K562 (cell line): ENCODE data around the gene DNALI1. TPM values are rescaled to one million over a fixed set of nuclear protein-coding genes. Genes with fewer than 3 reads are reported as not detected.
A peak's percentile ranks its signal among the peaks of the same experiment; 100 is the strongest.

Experiments used
- CBFA2T2 ChIP-seq: fragments of 450-650 bp; conservative IDR thresholded peaks from 2 replicates; pipeline ENCODE4 v1.6.1; 2017; ENCODE audit warnings: mild to moderate bottlenecking
- DNMT1 ChIP-seq: fragments of 450-650 bp; IDR thresholded peaks from 2 replicates; pipeline ENCODE4 v1.6.1; 2016; ENCODE audit warnings: antibody characterized with exemption, mild to moderate bottlenecking
- NFE2L1 ChIP-seq: fragments of 450-650 bp; IDR thresholded peaks from 2 replicates; pipeline ENCODE4 v1.6.1; 2016; ENCODE audit warnings: missing genetic modification characterization, low read depth, mild to moderate bottlenecking, missing compliant biosample characterization, moderate library complexity, borderline replicate concordance
- PRPF4 ChIP-seq: fragments of 200-400 bp; formaldehyde crosslinking; IDR thresholded peaks from one replicate; pipeline ENCODE4 v1.6.1; 2017; ENCODE audit warnings: low read length, low read depth, mild to moderate bottlenecking; ENCODE audit not compliant: insufficient read depth, poor library complexity, severe bottlenecking
- SMC3 ChIP-seq: conservative IDR thresholded peaks from 2 replicates; pipeline ENCODE4 v1.6.1; 2011; ENCODE audit warnings: low read depth, low read length, improper control_type of control experiment; ENCODE audit not compliant: insufficient read depth
- polyA plus RNA-seq, 8 experiments: library from polyadenylated mRNA; depleted of rRNA in 4 of 8; stranded (reverse) in 5 of 8; unstranded in 3 of 8; fragments of >200 nt; fragmentation: Nextera tagmentation in 2 of 8; fragmentation: Illumina TruSeq in 1 of 8; extraction: Ambion mirVana in 2 of 8; extraction: Trizol in 1 of 8; gene quantifications; 2 replicates each; pipeline versions ENCODE4 v1.2.1 to v1.2.3, GENCODE V29; 2011 to 2014; ENCODE audit warnings: inconsistent platforms in 1 of 8, missing spikeins in 1 of 8
- total RNA-seq, 7 experiments: library from RNA; depleted of rRNA in 6 of 7; stranded (reverse); fragments of >200 nt in 6 of 7; fragmentation: Illumina TruSeq in 2 of 7; extraction: Trizol in 2 of 7; gene quantifications; 2 replicates each; pipeline versions ENCODE4 v1.2.1 to v1.2.3, GENCODE V29; 2011 to 2021; ENCODE audit warnings: low replicate concordance in 1 of 7
- TF ChIP-seq, protein P1 (sequence below), 2 experiments: fragments of 450-650 bp; formaldehyde crosslinking in 1 of 2; IDR thresholded peaks; 2 replicates each; pipeline versions ENCODE4 v1.4.0 to v1.6.1; 2014 to 2020; ENCODE audit warnings: mild to moderate bottlenecking in 2 of 2, borderline replicate concordance in 1 of 2, low read depth in 1 of 2
- TF ChIP-seq, protein P2 (sequence below): fragments of 250-450 bp; sonication (Bioruptor Pico); IDR thresholded peaks from 2 replicates; pipeline ENCODE4 v1.4.0; 2020; ENCODE audit warnings: borderline replicate concordance

Gene DNALI1
- total and polyA plus RNA-seq, 9 of the 15 experiments (the other 6 are each of a cell fraction or from before 2014, with no cell fraction given): 0.87 to 5.6 (median 1.2) TPM

GRCh38 chr1:37602750-37603694 is 46.3 kb downstream of the DNALI1 start (continued):
- TF ChIP-seq, protein P1, sequence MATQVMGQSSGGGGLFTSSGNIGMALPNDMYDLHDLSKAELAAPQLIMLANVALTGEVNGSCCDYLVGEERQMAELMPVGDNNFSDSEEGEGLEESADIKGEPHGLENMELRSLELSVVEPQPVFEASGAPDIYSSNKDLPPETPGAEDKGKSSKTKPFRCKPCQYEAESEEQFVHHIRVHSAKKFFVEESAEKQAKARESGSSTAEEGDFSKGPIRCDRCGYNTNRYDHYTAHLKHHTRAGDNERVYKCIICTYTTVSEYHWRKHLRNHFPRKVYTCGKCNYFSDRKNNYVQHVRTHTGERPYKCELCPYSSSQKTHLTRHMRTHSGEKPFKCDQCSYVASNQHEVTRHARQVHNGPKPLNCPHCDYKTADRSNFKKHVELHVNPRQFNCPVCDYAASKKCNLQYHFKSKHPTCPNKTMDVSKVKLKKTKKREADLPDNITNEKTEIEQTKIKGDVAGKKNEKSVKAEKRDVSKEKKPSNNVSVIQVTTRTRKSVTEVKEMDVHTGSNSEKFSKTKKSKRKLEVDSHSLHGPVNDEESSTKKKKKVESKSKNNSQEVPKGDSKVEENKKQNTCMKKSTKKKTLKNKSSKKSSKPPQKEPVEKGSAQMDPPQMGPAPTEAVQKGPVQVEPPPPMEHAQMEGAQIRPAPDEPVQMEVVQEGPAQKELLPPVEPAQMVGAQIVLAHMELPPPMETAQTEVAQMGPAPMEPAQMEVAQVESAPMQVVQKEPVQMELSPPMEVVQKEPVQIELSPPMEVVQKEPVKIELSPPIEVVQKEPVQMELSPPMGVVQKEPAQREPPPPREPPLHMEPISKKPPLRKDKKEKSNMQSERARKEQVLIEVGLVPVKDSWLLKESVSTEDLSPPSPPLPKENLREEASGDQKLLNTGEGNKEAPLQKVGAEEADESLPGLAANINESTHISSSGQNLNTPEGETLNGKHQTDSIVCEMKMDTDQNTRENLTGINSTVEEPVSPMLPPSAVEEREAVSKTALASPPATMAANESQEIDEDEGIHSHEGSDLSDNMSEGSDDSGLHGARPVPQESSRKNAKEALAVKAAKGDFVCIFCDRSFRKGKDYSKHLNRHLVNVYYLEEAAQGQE (IDR thresholded peaks at IDR 0.05; ENCODE audit: borderline replicate concordance): peak; percentile 33; the same call in 1 of the 2 replicates
- TF ChIP-seq, protein P1 (CRISPR knock-in tag; IDR thresholded peaks at IDR 0.05; ENCODE audit: low read depth): no peak
- TF ChIP-seq NFE2L1 (tag) (no peak), DNMT1 (no peak), SMC3 (peak; percentile 60), PRPF4 (no peak), CBFA2T2 (no peak)
- TF ChIP-seq, protein P2, sequence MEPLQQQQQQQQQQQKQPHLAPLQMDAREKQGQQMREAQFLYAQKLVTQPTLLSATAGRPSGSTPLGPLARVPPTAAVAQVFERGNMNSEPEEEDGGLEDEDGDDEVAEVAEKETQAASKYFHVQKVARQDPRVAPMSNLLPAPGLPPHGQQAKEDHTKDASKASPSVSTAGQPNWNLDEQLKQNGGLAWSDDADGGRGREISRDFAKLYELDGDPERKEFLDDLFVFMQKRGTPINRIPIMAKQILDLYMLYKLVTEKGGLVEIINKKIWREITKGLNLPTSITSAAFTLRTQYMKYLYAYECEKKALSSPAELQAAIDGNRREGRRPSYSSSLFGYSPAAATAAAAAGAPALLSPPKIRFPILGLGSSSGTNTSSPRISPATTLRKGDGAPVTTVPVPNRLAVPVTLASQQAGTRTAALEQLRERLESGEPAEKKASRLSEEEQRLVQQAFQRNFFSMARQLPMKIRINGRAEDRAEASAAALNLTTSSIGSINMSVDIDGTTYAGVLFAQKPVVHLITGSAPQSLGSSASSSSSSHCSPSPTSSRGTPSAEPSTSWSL (CRISPR knock-in tag): no peak
- TF ChIP-seq, all 486 proteins: peak for 9
